Mucosa of rectum (tissue), 2 donors: Measurements from ENCODE around the gene KHDRBS2.

ENCODE experiments used
- H3K27ac ChIP-seq, 2 donors: one replicate each; pipeline ENCODE4 v1.7.0; 2013; ENCODE audit warnings: inconsistent platforms in 2 of 2, low read depth in 2 of 2, low read length in 2 of 2
- H3K27me3 ChIP-seq, 2 donors: one replicate each; pipeline ENCODE4 v1.7.0; 2013; ENCODE audit warnings: low read length in 2 of 2; ENCODE audit not compliant: control insufficient read depth in 2 of 2, insufficient read depth in 2 of 2
- H3K36me3 ChIP-seq, 2 donors: one replicate each; pipeline ENCODE4 v1.7.0; 2013; ENCODE audit warnings: low read length in 2 of 2; ENCODE audit not compliant: control insufficient read depth in 2 of 2, insufficient read depth in 2 of 2
- H3K4me1 ChIP-seq, 2 donors: one replicate each; pipeline ENCODE4 v1.7.0; 2013; ENCODE audit warnings: low read length in 2 of 2, mild to moderate bottlenecking in 1 of 2; ENCODE audit not compliant: control insufficient read depth in 2 of 2, insufficient read depth in 2 of 2
- H3K4me3 ChIP-seq, 2 donors: one replicate each; pipeline ENCODE4 v1.7.0; 2013; ENCODE audit warnings: low read length in 2 of 2
- H3K9ac ChIP-seq, 2 donors: one replicate each; pipeline ENCODE4 v1.7.0; 2013; ENCODE audit warnings: low read length in 2 of 2, low read depth in 1 of 2, mild to moderate bottlenecking in 1 of 2
- H3K9me3 ChIP-seq, 2 donors: one replicate each; pipeline ENCODE4 v1.7.0; 2013; ENCODE audit warnings: low read length in 2 of 2; ENCODE audit not compliant: control insufficient read depth in 2 of 2
- donor health status: healthy.
- donor health status: Normal muscosa, but diverticular disease.

Gene KHDRBS2

DNA sequence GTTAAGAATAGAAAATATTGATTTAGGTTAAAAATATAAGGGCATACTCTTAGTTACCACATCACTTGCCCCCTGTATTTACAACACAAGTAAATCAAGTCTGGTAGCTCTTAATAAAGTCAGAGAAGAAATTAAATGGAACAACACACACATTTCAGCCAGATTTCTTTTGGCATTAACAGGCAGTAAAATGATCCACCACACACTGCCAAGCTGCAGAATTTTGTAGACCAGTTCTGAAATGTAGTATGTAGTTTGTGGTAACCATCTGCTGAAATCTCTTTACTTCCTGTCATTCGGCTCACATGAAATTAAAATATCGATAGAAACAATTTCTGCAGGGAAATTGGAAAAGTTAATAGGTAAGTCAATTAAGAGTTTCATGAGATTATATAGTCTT lies 326.8 kb downstream of the KHDRBS2 start:
- H3K27ac ChIP-seq: no peak overlapping the region
- H3K4me3 ChIP-seq: no peak overlapping the region
- no peak overlapping the region for H3K9ac ChIP-seq
- H3K36me3 ChIP-seq: no peaks in the 10 kb centered on the region
- H3K9me3 ChIP-seq: peaks cover 0 to 4% of the 10 kb centered on the region in 2 donors
- no peaks in the 10 kb centered on the region for H3K4me1 ChIP-seq
- no peaks in the 10 kb centered on the region for H3K27me3 ChIP-seq

DNA sequence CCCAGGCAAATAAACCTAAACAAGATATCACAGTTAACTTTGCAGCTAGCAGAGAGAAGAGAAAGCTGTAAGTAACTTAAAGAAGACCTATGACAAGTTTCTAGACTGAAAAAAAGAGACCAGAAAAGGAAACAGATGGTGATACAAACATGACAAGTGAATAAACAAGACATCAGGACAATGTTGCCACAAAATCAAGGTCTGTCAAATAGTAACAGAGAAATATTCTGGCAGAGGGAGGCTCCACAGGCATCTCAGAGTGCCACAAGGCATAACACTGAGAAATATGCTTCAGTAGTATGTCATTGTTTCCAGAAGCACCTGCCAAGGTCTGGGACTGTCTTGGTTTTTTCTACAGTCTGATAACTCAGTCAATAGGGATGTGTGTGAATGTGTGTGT lies 332.2 kb downstream of the KHDRBS2 start:
- Histone ChIP-seq H3K27me3 (no peaks in the 10 kb centered on the region), H3K4me3 (no peak overlapping the region), H3K36me3 (no peaks in the 10 kb centered on the region), H3K4me1 (no peaks in the 10 kb centered on the region), H3K9ac (no peak overlapping the region), H3K27ac (no peak overlapping the region), H3K9me3 (peaks cover 0 to 2% of the 10 kb centered on the region in 2 donors)

DNA sequence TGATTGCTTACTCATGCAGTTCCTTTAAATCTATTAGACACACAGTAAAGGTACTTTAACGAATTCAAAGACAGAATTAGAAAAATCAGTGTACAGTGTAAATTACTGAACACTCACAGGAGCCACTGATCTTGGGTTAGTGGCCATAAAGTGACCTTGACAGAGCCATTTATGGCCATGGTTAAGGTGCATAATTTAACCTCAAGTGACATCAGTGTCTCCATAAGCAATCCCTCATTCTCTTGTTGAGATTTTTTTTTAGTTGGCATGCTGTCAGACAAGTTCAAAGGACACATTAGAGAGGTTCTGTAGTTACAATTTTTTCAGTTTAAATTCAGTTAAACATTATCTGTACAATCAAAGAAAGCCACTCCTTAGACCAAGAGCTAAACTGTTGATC lies 334.4 kb downstream of the KHDRBS2 start:
- no peak overlapping the region for H3K4me3 ChIP-seq
- no peak overlapping the region for H3K27ac ChIP-seq
- H3K36me3 ChIP-seq: no peaks in the 10 kb centered on the region
- H3K27me3 ChIP-seq: no peaks in the 10 kb centered on the region
- no peak overlapping the region for H3K9ac ChIP-seq
- no peaks in the 10 kb centered on the region for H3K4me1 ChIP-seq
- no peaks in the 10 kb centered on the region for H3K9me3 ChIP-seq

DNA sequence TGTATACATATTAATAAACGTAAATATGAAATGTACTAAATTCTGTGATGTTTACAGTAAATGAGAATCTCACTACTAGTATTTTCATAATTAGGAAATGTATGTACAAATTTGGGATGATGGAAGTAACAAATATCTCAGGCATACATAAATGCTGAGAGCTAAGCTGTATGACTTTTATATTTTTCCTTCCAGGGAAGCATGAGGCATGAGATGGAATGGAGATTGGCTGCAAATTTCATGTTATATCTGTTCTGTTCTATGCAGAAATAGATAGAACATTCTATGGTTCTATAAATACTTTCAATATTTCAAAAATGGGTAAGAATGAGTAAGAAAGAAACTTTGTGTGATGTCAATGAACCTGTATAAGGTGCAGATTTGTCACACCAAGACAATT lies 335.2 kb downstream of the KHDRBS2 start:
- Histone ChIP-seq H3K27me3 (no peaks in the 10 kb centered on the region), H3K27ac (no peak overlapping the region), H3K9ac (no peak overlapping the region), H3K4me1 (no peaks in the 10 kb centered on the region), H3K36me3 (no peaks in the 10 kb centered on the region), H3K4me3 (no peak overlapping the region), H3K9me3 (no peaks in the 10 kb centered on the region)

DNA sequence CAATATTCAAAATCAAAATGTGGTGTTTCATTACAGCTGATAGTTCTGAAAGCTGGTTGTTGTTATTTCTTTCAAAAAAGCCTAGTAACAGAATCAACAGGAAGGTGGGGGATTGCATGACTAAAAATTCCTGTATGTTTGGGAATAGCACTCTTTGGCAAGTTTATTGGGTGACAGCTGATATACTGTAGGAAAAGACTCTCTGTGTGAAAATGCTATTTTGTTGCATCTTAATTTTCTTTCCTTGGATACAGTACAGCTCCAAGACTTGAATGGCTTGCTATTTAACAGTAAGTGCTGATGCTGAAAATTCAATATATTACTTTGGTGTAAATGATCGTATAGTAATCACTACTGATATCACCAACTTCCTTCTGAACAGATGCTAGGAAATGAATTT lies 336.1 kb downstream of the KHDRBS2 start:
- Histone ChIP-seq H3K9ac (no peak overlapping the region), H3K9me3 (no peaks in the 10 kb centered on the region), H3K36me3 (no peaks in the 10 kb centered on the region), H3K4me1 (no peaks in the 10 kb centered on the region), H3K27ac (no peak overlapping the region), H3K27me3 (no peaks in the 10 kb centered on the region), H3K4me3 (no peak overlapping the region)

DNA sequence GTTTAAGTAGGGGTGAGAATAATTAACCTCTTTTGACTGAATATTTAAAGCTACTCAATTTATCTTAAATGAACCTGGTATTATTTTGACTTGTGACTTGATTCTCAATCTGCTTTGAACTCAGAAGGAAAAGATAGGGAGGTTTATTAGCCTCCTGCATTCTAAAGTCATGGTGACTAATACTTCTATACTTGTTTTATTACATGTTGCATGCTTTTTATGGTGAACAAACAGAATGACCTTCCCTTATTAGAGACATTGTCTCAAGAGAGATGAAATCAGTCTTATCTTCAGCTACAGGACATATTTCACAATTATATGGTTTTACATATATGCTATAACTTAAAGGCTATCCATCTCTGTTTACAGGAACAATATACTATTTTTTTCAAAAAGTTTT lies 336.9 kb downstream of the KHDRBS2 start:
- H3K4me1 ChIP-seq: no peaks in the 10 kb centered on the region
- no peaks in the 10 kb centered on the region for H3K9me3 ChIP-seq
- no peak overlapping the region for H3K9ac ChIP-seq
- no peak overlapping the region for H3K27ac ChIP-seq
- no peaks in the 10 kb centered on the region for H3K27me3 ChIP-seq
- H3K36me3 ChIP-seq: no peaks in the 10 kb centered on the region
- H3K4me3 ChIP-seq: no peak overlapping the region

DNA sequence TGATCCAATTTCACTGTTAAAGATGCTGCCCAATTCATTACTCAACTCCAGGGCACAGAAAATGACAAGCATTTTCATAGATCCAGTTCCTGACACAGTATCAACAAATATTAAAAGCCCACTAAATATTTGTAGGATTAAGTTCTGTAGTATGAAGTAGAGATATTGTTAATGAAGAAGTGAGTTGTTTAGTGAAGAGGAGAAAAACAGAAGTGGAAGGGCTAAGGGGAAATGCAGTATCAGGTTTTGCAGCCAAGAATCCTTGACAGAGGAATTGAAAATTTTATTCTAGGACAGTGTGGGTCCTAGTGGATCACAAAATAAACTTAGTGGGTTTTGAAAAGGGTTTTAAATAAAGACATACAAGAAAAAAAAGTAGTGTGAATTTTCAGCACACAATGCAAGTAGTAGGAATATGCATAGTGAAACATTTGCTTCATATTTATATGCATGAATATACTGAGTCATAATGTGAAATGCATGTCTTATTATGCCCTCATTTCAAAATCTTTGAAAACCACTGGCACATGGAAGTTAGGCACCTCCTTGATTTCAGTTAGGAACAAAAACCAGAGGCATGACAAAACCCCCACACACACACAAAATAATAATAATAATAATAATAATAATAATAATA lies 338.6 kb downstream of the KHDRBS2 start:
- Histone ChIP-seq H3K27ac (no peak overlapping the region), H3K4me3 (no peak overlapping the region), H3K9ac (no peak overlapping the region), H3K4me1 (no peaks in the 10 kb centered on the region), H3K27me3 (no peaks in the 10 kb centered on the region), H3K9me3 (no peaks in the 10 kb centered on the region), H3K36me3 (no peaks in the 10 kb centered on the region)

DNA sequence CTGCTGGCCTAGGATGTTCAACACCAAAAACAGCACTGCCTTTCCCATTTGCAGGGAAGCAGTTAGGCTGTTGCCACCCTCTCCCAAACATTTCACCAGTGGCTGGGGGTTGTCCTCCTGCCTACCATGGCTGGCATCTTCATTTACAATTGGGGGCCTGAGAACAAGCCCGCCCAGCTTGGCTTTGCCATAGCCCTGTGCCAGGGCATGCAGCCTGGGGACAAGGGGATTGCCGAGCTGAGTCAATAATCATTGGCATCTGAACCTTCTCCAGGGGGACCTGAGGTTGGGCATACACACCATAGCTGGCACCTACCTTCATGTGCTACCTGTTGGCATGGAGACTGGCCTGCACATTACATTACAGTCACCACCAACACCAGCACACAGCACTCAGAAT lies 345.1 kb downstream of the KHDRBS2 start:
- Histone ChIP-seq H3K9me3 (peaks cover 0 to 2% of the 10 kb centered on the region in 2 donors), H3K27ac (no peak overlapping the region), H3K36me3 (no peaks in the 10 kb centered on the region), H3K4me3 (no peak overlapping the region), H3K27me3 (no peaks in the 10 kb centered on the region), H3K4me1 (no peaks in the 10 kb centered on the region), H3K9ac (no peak overlapping the region)

DNA sequence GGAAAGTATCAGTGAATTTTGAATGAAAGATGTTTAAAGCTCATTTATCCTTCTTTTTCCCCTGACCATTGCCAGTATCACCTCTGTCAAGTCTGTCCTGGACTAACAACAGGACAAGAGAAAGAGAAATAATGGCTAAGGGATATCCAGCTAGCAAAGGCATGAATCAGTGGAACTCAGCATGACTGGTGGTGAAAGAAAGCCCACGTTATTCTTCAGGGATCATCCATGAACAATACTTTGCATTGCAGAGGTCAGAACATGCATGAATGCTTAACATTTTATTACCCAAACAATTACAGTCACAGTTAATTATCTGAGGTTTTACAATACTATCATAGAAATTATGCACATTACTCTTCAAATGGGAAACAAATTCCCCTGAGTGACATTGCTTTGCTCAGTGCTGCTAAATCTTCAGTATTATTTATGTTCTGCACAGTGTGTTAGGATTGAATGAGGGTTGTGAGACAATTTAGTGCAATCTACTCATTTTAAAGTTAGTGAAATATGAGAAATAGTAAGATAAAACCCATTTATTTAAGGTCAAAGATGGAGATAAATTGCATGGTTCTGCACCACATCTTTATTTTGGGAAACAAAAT lies 350.7 kb downstream of the KHDRBS2 start:
- no peaks in the 10 kb centered on the region for H3K36me3 ChIP-seq
- no peaks in the 10 kb centered on the region for H3K27me3 ChIP-seq
- no peak overlapping the region for H3K9ac ChIP-seq
- no peaks in the 10 kb centered on the region for H3K4me1 ChIP-seq
- no peaks in the 10 kb centered on the region for H3K9me3 ChIP-seq
- H3K27ac ChIP-seq: no peak overlapping the region
- H3K4me3 ChIP-seq: no peak overlapping the region

DNA sequence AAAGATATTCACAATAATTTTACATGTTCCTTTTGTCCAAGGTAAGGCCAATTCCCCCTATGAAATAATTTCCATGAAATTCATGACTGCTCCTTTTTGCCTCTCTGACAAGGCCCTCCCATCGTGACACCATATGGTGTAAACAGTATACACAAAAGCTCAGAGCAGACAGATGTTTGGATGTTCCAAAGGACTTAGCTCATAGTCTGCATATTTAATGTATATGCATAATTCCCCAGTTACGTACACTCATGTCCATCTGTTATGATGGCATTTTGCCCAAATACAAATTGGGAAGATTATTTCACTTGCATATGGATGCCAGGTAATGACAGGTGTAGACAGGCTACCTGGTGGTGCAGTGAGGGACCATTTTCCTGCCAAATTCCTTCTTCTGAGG lies 376.5 kb downstream of the KHDRBS2 start:
- H3K4me1 ChIP-seq: no peaks in the 10 kb centered on the region
- H3K27ac ChIP-seq: no peak overlapping the region
- no peaks in the 10 kb centered on the region for H3K27me3 ChIP-seq
- no peaks in the 10 kb centered on the region for H3K36me3 ChIP-seq
- H3K9ac ChIP-seq: no peak overlapping the region
- no peaks in the 10 kb centered on the region for H3K9me3 ChIP-seq
- no peak overlapping the region for H3K4me3 ChIP-seq
